Measurements from ENCODE around the gene PVALEF. TPM values are rescaled to one million over a fixed set of nuclear protein-coding genes. Genes with fewer than 3 reads are reported as not detected.

PVALEF gene
- total and polyA plus RNA-seq, 2 donors (not counting 3 experiments of a cell fraction or from before 2014, with no cell fraction given) = not detected

DNA sequence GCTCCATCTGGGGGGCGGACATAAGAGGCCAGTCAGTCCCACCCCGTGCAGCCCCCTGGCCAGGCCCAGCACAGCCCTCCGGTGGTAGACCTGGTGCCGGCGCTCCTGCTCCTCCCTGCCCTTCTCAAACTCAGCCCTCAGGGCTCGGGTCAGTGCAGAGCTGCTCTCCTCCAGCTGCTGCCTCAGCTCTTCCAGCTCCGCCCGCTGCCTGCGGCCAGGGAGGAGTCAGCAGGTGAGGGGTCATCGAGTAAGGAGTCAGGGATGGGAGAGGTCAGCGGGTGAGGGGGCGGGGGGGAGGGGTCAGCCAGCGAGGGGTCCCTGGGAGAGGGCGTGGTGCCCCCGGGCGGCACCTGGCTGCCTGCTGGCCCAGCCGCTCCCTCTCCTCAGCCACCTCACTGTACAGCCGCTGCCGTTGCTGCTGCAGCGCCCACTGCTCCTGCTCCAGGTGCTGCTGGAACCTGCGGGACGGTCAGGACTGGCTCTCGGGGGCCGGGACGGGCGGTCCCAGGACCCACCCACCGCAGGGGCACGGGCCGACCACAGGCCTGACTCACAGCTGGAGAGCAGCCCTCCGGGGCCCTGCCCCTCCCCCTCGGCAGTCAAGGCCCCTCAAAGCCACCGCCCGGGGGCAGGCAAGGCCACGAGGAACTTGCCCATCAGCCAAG is 27.2 kb downstream of the PVALEF start:
- ChIA-PET CTCF (no interaction called here), POLR2A (no interaction called here)
- Histone ChIP-seq H3K27me3 (ENCODE audit: control insufficient read depth in 2 of 2, insufficient read depth in 2 of 2, low read length in 2 of 2) (no peaks in the 10 kb centered on the region), H3K9ac (replicated peaks; ENCODE audit: extremely low read depth, insufficient read depth, low read length) (no peak overlapping the region), H3K36me3 (ENCODE audit: control insufficient read depth in 2 of 2, extremely low read depth in 1 of 2, insufficient read depth in 2 of 2, low read length in 2 of 2) (peaks cover 0 to 7% of the 10 kb centered on the region in 2 experiments), H3K9me3 (replicated peaks; ENCODE audit: control insufficient read depth, insufficient read depth, low read length) (no peaks in the 10 kb centered on the region), H3K79me2 (ENCODE audit: control insufficient read depth, insufficient read depth, low read length) (no peaks in the 10 kb centered on the region), H2AFZ (ENCODE audit: low read depth, low read length) (no peak overlapping the region), H4K20me1 (replicated peaks; ENCODE audit: control insufficient read depth, extremely low read depth, insufficient read depth, low read length) (no peaks in the 10 kb centered on the region), H3K9me1 (replicated peaks; ENCODE audit: control insufficient read depth, extremely low read depth, insufficient read depth, low read length) (no peaks in the 10 kb centered on the region), H3K4me3 (replicated peaks in 1 of 3; ENCODE audit: insufficient read depth in 1 of 3, low read depth in 1 of 3, low read length in 3 of 3) (no peak overlapping the region), H3K27ac (ENCODE audit: insufficient read depth, low read depth, low read length) (no peak overlapping the region), H3K4me2 (ENCODE audit: insufficient read depth, low read length) (no peak overlapping the region), H3K4me1 (ENCODE audit: control insufficient read depth, extremely low read depth, insufficient read depth, low read length) (no peaks in the 10 kb centered on the region)
- FAIRE-seq = no peak
- dilution Hi-C loops (cut with MboI; ENCODE audit: extremely low pct_ligation_motif_present, low sequenced_read_pairs) (no loop called here), intact Hi-C loops (cut with micrococcal nuclease) (no loop called here)
- no peak for DNase-seq (ENCODE audit: low read depth, low spot score)
- no TSS peak for BruUV-seq (replicated peaks)
- TF ChIP-seq, protein P1, sequence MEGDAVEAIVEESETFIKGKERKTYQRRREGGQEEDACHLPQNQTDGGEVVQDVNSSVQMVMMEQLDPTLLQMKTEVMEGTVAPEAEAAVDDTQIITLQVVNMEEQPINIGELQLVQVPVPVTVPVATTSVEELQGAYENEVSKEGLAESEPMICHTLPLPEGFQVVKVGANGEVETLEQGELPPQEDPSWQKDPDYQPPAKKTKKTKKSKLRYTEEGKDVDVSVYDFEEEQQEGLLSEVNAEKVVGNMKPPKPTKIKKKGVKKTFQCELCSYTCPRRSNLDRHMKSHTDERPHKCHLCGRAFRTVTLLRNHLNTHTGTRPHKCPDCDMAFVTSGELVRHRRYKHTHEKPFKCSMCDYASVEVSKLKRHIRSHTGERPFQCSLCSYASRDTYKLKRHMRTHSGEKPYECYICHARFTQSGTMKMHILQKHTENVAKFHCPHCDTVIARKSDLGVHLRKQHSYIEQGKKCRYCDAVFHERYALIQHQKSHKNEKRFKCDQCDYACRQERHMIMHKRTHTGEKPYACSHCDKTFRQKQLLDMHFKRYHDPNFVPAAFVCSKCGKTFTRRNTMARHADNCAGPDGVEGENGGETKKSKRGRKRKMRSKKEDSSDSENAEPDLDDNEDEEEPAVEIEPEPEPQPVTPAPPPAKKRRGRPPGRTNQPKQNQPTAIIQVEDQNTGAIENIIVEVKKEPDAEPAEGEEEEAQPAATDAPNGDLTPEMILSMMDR (IDR thresholded peaks at IDR 0.05; ENCODE audit: extremely low read depth in 1 of 2, insufficient read depth in 1 of 2, low read depth in 1 of 2, low read length in 2 of 2) = no peak
- TF ChIP-seq, protein P2, sequence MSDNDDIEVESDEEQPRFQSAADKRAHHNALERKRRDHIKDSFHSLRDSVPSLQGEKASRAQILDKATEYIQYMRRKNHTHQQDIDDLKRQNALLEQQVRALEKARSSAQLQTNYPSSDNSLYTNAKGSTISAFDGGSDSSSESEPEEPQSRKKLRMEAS (IDR thresholded peaks at IDR 0.05; ENCODE audit: insufficient read depth, insufficient read length) = no peak
- TF ChIP-seq POLR2AphosphoS5 (IDR thresholded peaks at IDR 0.05; ENCODE audit: insufficient read depth, low read depth, low read length) = no peak
- TF ChIP-seq GATA2 (IDR thresholded peaks at IDR 0.05; ENCODE audit: insufficient read depth, insufficient read length, low read depth, low read length) = no peak
- no peak for TF ChIP-seq FOS (IDR thresholded peaks at IDR 0.05; ENCODE audit: borderline replicate concordance, insufficient read depth, low read length)
- TF ChIP-seq EZH2 (IDR thresholded peaks at IDR 0.05; ENCODE audit: borderline replicate concordance, low read depth, low read length, severe bottlenecking) = no peak
- no peak for TF ChIP-seq POLR2A (IDR thresholded peaks at IDR 0.05; ENCODE audit: low read depth, low read length)
- TF ChIP-seq MYC (IDR thresholded peaks at IDR 0.05; ENCODE audit: low read depth, low read length) = no peak
- no peak for TF ChIP-seq JUN (IDR thresholded peaks at IDR 0.05; ENCODE audit: borderline replicate concordance, insufficient read depth, insufficient read length, low read depth)
